Left lung (tissue), 10 donors: ENCODE data around the gene WWOX. TPM values are rescaled to one million over a fixed set of nuclear protein-coding genes. Genes with fewer than 3 reads are reported as not detected.

Experiments used
- ATAC-seq: fragments of 200-7000 bp; cut with Tn5 transposase; one replicate; pipeline ENCODE4 v1.9.1; 2020; ENCODE audit warnings: moderate library complexity
- DNase-seq, 4 donors: peaks; one replicate each; pipeline ENCODE4 v3.0.0-alpha.2; 2013 to 2020
- H3K27ac ChIP-seq, 2 donors: fragments of 200-600 bp; sonication (generic) in 1 of 2; one replicate each; pipeline versions ENCODE4 v1.5.0 to v1.8.0; 2020 to 2021
- H3K27me3 ChIP-seq, 2 donors: fragments of 200-600 bp; sonication (generic) in 1 of 2; one replicate each; pipeline versions ENCODE4 v1.5.0 to v1.8.0; 2020 to 2021
- H3K36me3 ChIP-seq, 2 donors: fragments of 200-600 bp; sonication (generic) in 1 of 2; one replicate each; pipeline versions ENCODE4 v1.5.0 to v1.8.0; 2020 to 2021
- H3K4me1 ChIP-seq, 2 donors: fragments of 200-600 bp; one replicate each; pipeline ENCODE4 v1.8.0; 2021
- H3K4me3 ChIP-seq, 2 donors: fragments of 200-600 bp; sonication (generic) in 1 of 2; one replicate each; pipeline versions ENCODE4 v1.5.0 to v1.8.0; 2020 to 2021; ENCODE audit warnings: mild to moderate bottlenecking in 1 of 2
- H3K9me3 ChIP-seq, 2 donors: fragments of 200-600 bp; sonication (generic) in 1 of 2; one replicate each; pipeline versions ENCODE4 v1.5.0 to v1.8.0; 2020 to 2021
- intact Hi-C, 2 donors: fragments of 100-400 bp; cut with DNase I; formaldehyde crosslinking; loops; one replicate each; pipeline versions ENCODE4 v1.11.2 to v1.14.2; 2022
- polyA plus RNA-seq, 6 donors: library from polyadenylated mRNA; unstranded; fragments of 120-200 nt; gene quantifications; one replicate each; pipeline ENCODE4 v1.2.1, GENCODE V29; 2013; ENCODE audit not compliant: insufficient read length in 6 of 6
- total RNA-seq, 2 donors: library from RNA; stranded (reverse); fragmentation: NEBNext Ultra II Directional; extraction: Animal tissue kit (Norgen Biotek cat#: 25700); gene quantifications; one replicate each; pipeline ENCODE4 v1.2.1, GENCODE V29; 2021
- TF ChIP-seq, protein P1 (sequence below), 2 donors: fragments of 200-600 bp; sonication (generic) in 1 of 2; IDR thresholded peaks; one replicate each; pipeline versions ENCODE4 v1.5.0 to v1.8.0; 2021; ENCODE audit warnings: antibody characterized with exemption in 2 of 2
- donor health status: DM: no; HTN: yes; CAD: no.
- donor health status: DM: no; HTN: no; CAD: no.

WWOX gene
- total and polyA plus RNA-seq, 8 donors: 17.2 to 40.3 (median 30.8) TPM

DNA sequence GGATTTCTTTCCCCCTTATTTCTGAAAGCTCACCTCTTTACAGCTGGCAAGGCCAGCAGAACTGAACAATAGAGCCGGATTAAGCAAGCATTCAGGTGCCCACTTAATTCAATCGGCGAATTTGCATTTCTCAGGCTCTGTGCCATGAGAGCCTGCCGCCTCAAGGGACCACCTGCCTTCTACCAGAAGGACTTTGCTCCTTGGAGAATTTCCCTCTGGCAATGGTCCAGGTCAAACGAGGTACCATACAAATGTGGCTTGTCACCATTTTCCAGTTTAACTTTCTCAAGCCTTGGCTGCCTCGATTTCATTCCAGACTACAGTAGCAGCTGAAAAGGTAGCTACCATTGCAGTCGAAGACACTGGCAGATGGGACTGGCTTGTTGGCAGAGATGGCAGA is 967.1 kb downstream of the WWOX start:
- DNase-seq: no peak
- Histone ChIP-seq H3K27me3 (no peaks in the 10 kb centered on the region), H3K36me3 (no peaks in the 10 kb centered on the region), H3K9me3 (no peaks in the 10 kb centered on the region), H3K27ac (no peak overlapping the region), H3K4me3 (no peak overlapping the region), H3K4me1 (no peaks in the 10 kb centered on the region)
- intact Hi-C loops: no loop called here
- no peak for ATAC-seq
- TF ChIP-seq, protein P1, sequence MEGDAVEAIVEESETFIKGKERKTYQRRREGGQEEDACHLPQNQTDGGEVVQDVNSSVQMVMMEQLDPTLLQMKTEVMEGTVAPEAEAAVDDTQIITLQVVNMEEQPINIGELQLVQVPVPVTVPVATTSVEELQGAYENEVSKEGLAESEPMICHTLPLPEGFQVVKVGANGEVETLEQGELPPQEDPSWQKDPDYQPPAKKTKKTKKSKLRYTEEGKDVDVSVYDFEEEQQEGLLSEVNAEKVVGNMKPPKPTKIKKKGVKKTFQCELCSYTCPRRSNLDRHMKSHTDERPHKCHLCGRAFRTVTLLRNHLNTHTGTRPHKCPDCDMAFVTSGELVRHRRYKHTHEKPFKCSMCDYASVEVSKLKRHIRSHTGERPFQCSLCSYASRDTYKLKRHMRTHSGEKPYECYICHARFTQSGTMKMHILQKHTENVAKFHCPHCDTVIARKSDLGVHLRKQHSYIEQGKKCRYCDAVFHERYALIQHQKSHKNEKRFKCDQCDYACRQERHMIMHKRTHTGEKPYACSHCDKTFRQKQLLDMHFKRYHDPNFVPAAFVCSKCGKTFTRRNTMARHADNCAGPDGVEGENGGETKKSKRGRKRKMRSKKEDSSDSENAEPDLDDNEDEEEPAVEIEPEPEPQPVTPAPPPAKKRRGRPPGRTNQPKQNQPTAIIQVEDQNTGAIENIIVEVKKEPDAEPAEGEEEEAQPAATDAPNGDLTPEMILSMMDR (IDR thresholded peaks at IDR 0.05): no peak

DNA sequence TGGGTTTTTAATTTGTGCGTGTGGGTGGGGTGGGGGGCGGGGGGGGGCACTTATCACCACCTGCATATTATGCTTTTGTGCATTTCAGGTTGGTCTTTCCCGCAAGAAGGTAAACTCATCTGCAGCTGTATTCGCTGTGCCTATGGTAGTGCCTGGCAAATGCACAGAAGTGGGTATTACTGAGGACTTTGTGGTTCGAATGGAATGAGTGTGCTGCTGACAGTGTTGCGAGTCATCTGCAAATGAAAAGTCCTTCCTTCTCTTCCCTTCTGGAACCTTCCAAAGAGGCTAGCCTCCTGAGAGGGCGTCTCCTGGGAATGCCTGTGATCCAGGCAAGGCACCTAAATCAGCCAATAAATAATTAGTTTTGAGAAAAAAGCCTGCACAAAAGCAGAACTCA is 968.1 kb downstream of the WWOX start:
- intact Hi-C loops: no loop called here
- Histone ChIP-seq H3K27ac (no peak overlapping the region), H3K9me3 (no peaks in the 10 kb centered on the region), H3K36me3 (no peaks in the 10 kb centered on the region), H3K4me1 (no peaks in the 10 kb centered on the region), H3K27me3 (no peaks in the 10 kb centered on the region), H3K4me3 (no peak overlapping the region)
- TF ChIP-seq, protein P1 (IDR thresholded peaks at IDR 0.05): no peak
- ATAC-seq (no peak), DNase-seq (no peak)

DNA sequence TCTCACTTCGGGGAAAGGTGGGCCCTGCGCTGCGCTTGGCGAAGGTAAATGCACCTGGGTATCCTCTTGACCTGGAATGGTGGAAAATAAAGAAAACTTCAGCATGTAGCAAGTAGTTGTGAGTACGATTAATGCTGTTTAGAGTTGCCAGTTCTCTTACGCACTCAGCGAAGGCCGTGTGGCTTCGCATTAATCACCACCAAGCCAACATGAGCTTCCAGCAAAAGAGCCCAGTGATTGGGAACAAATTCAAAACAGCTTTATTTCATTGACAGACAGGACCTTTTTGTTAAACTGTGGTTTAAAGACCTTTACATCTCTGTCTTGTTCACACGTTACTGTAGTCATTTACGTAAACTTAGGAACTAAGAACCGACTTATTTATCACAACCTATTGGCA is 969.7 kb downstream of the WWOX start:
- no peak overlapping the region for H3K4me3 ChIP-seq
- H3K27ac ChIP-seq: no peak overlapping the region
- intact Hi-C loops: no loop called here
- ATAC-seq (peak; percentile 18), DNase-seq (no peak)
- H3K27me3 ChIP-seq: no peaks in the 10 kb centered on the region
- H3K9me3 ChIP-seq: no peaks in the 10 kb centered on the region
- H3K36me3 ChIP-seq: no peaks in the 10 kb centered on the region
- no peaks in the 10 kb centered on the region for H3K4me1 ChIP-seq
- TF ChIP-seq, protein P1 (IDR thresholded peaks at IDR 0.05): no peak

DNA sequence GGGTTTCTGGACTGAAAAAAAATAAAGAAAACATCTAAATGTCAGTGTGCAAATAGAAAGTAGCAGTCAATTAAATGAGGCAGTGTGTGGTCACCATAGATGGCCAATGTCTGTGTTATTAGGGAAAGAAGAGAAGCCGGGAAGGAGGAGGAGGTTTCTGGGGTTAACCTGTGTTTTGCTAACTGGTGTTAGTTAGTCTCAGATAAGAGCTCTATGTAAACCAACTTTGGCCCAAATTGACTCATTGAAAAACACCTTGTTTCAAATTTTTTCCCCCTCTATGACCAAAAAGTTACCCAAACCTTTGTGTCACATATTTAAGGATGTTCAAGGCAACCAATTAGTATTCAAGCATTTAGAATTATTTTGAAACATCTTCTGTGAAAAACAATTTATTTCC is 970.2 kb downstream of the WWOX start:
- TF ChIP-seq, protein P1 (IDR thresholded peaks at IDR 0.05): no peak
- H3K27ac ChIP-seq: no peak overlapping the region
- DNase-seq: no peak
- peak; percentile 24 for ATAC-seq
- H3K4me3 ChIP-seq: no peak overlapping the region
- no peaks in the 10 kb centered on the region for H3K4me1 ChIP-seq
- intact Hi-C loops: no loop called here
- H3K27me3 ChIP-seq: peaks cover 0 to 3% of the 10 kb centered on the region in 2 donors
- H3K9me3 ChIP-seq: no peaks in the 10 kb centered on the region
- no peaks in the 10 kb centered on the region for H3K36me3 ChIP-seq

DNA sequence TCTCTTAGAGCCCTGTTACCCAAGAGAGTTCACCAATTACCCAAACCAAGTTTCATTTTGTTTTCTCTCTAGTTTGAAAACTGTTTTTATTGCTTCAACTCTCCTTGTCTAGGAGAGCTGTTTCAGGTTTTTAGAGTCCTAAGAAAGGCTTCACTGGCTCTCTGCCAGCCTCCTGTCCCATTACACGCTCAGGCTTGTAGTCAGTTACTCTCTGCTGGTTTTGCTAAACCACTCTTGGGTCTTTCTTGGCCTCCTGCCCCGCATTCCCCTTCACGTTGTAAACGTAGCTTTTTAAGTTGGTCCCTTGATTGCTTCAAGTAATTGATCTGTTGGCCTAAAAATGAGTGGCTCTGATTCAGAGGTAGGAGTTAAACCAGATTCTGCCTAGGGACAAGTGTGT is 972.0 kb downstream of the WWOX start:
- Histone ChIP-seq H3K27ac (no peak overlapping the region), H3K9me3 (no peaks in the 10 kb centered on the region), H3K27me3 (peaks cover 0 to 6% of the 10 kb centered on the region in 2 donors), H3K36me3 (no peaks in the 10 kb centered on the region), H3K4me1 (no peaks in the 10 kb centered on the region), H3K4me3 (no peak overlapping the region)
- TF ChIP-seq, protein P1 (IDR thresholded peaks at IDR 0.05): no peak
- DNase-seq (peak in 1 of 4 donors; percentile 61), ATAC-seq (no peak)
- intact Hi-C loops: no loop called here
